NCI-H2227 (cell line): Measurements from ENCODE around the gene ZNF780B.
"Not testable (repeated sequence)": the region's sequence is repeated elsewhere in the genome, so short reads cannot be mapped to it uniquely, and the experiment has no call there.

Experiments used
- DNase-seq: peaks from one replicate; lab custom pipeline; 2025; ENCODE audit not compliant: unreplicated experiment; lab: John Stamatoyannopoulos, UW

The ZNF780B gene

GRCh38 chr19:40041718-40042117 is 14.3 kb downstream of the ZNF780B start:
- not testable (repeated sequence) for DNase-seq

DNA sequence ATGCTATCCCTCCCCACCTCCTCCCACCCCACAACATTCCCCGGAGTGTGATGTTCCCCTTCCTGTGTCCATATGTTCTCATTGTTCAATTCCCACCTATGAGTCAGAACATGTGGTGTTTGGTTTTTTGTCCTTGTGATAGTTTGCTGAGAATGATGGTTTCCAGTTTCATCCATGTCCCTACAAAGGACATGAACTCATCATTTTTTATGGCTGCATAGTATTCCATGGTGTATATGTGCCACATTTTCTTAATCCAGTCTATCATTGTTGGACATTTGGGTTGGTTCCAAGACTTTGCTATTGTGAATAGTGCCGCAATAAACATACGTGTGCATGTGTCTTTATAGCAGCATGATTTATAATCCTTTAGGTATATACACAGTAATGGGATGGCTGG is 18.0 kb downstream of the ZNF780B start:
- DNase-seq, result not testable (repeated sequence)

GRCh38 chr19:40035996-40036395 is 20.0 kb downstream of the ZNF780B start:
- no peak for DNase-seq

DNA sequence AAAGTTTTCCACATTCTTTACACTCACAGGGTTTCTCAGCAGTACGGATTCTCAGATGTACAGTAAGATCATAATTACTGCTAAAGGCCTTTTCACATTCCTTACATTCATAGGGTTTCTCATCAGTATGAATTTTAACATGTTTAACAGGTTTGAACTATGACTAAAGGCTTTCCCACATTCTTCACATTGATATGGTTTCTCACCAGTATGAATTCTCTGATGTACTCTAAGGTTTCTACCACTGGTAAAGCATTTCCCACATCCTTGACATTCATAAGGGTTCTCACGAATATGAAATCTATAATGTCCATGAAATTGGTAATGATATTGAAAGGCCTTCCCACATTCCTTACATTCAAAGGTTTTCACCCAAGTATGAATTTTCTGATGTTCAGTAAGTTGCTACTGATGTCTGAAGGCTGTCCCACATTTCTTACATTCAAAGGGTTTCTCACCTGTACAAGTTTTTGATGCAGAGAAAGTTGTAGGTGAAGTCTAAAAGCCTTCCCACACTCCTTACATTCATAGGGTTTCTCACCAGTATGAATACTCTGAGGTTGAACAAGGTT is 22.0 kb downstream of the ZNF780B start:
- DNase-seq, result no peak

DNA sequence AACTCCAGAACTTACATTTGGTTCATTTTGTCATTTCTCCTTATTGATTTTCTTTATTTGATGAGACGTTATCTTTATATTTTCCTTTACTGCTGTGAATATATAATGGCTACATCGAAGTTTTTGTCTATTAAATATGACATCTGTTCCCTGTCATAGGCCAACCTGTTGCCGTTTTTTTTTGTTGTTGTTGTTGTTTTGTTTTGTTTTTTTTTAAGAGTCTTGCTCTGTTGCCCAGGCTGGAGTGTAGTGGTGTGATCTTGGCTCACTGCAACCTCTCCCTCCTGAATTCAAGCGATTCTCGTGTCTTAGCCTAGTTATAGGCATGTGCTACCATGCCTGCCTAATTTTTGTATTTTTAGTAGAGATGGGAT is 29.4 kb downstream of the ZNF780B start:
- no peak for DNase-seq

GRCh38 chr19:40025938-40026596 is 30.0 kb downstream of the ZNF780B start:
- no peak for DNase-seq

GRCh38 chr19:40023969-40024368 is 32.1 kb downstream of the ZNF780B start:
- no peak for DNase-seq

DNA sequence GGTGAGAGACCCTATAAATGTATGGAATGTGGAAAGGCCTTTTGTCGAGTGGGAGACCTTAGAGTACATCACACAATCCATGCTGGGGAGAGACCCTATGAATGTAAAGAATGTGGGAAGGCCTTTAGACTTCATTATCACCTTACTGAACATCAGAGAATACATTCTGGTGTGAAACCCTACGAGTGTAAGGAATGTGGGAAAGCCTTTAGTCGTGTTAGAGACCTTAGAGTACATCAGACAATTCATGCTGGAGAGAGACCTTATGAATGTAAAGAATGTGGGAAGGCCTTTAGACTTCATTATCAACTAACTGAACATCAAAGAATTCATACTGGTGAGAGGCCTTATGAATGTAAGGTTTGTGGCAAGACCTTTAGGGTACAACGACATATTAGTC is 42.0 kb downstream of the ZNF780B start:
- no peak for DNase-seq

- DNase-seq, result no peak
These were observed 46.4 kb downstream of the ZNF780B start for GRCh38 chr19:40009674-40010073.

- no peak for DNase-seq
These were observed 49.7 kb downstream of the ZNF780B start for GRCh38 chr19:40006273-40006691.

DNA sequence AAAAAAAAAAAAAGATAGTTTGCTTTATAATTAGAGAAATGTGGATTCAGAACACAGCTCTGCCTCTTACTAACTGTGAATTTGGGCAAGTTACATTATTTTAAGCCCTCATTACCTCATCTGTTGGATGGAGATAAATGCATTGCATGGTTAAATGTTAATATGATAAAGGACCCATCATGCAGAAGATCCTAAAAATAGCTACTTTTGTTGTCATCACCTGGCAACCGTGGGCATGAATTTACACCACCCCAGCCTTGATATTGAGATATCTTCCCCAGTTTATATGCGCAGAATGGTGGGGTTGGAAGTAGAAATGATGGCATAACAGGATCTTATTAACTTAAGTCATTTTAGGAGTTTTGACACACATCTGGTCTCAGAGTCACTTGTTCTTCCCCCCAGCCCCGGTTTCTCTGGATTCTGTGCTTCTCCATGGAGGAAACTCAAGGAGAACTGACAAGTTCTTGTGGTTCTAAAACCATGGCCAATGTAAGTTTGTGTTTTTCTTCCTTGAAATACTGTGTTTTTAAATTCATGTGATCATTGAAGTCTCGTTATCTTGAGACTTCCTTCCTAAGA is 50.2 kb downstream of the ZNF780B start:
- no peak for DNase-seq

DNA sequence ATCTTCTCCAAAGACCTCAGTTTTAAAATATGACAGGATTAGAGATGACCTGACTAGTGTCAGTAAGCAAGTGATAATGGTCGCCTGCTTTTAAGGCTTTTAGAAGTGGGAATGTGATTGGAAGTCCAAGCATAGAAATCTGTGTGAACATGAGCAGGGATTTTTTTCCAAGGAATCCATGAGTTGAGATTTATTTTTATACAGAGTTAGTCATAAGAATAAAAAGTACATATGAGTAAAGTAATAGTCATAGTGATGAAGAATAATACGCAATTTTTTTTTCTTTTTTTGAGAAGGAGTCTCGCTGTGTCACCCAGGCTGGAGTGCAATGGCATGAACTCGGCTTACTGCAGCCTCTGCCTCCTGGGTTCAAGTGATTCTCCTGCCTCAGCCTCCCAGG is 57.5 kb downstream of the ZNF780B start:
- no peak for DNase-seq

- no peak for DNase-seq
These were observed 58.3 kb downstream of the ZNF780B start for GRCh38 chr19:39997638-39998216.

DNA sequence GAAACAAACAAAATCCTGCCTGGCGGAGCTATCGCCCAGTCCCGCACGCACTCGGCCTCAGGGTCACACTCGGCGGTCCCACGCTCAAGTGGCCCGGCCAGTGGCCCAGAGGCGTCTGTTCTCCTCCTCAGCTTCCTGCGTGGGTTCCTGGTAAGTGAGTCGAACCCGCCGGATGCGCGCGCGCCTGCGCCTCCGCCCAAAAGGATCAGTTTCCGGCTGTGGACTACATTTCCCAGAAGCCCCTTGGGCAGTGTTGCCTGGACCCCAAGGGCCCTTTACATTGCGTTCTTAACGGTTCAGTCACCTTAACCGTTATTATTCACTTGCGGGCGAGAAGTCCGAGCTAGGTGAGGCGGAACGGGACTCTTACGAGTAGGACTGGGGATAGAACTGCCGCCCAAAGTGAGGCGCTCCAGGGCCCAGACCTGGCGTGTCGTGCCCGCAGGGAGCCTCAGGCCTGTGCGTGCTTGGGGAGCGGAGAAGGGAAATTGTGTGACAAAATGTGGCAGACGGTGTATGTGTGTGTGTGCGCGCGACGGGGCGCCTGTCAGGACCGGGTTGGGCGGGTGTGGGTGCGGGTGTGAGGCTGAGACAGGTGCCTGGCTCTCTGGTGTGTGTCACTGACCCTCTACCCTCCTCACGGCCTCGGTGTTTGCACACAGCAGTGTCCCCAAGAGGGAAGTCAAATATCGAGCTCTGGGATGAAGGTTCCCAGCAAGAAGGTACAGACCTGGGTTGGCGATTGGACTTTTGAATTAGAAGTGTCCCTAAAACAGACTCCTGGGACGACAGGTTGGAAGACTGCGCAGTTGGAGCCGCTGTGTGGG is 59.0 kb downstream of the ZNF780B start, which contains the start of gene ZNF546:
ZNF546 (plus strand) TSS at position 250 of the 827 bp plus-strand sequence. CDS start 1,267 bp downstream, outside the sequence.
- peak; percentile 96 for DNase-seq

DNA sequence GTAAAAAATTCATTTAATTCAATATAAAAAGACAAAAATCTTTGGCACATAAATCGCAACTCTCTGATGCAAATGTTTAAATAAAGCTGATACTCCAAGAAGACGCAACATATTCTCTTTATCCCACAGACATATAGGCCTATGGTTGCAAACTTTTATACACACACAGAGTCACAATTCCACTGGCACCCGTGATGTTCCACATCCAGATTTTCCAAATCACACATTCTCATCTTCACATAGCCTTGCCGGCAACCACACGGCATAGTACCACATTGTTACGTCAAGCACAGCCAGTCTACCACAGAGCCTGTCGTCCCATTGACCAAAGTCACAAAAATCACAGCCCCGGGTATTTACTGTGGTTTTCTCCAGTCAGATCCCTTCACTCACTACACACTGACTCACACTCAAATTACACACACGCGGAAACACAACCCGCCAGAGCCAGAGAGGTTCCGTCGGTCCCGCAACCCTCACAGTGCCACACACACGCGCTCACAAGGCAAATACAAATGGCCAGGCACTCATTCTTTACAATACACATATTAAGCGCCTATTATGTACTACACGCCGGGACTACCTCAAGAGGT is 59.7 kb downstream of the ZNF780B start:
- peak; percentile 79 for DNase-seq

DNA sequence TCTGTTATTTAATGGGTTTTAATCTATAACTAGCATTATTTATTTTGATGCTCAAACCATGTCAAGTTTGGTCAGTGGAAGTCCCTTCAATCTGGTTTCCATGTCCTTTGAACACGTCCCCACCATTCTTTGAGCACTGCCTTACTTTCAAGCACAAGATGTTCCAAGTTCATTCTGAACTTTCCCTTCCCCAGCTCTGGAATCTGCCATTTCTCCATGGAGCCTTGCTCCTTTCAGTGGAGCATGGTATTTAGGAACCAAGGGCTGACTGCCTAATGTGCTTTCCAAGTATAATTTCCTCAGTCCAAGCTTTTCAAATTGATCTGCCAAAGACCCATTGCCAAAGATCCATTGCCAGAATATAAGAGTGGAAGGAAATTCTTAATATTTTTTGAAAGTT is 60.2 kb downstream of the ZNF780B start:
- DNase-seq, result no peak

DNA sequence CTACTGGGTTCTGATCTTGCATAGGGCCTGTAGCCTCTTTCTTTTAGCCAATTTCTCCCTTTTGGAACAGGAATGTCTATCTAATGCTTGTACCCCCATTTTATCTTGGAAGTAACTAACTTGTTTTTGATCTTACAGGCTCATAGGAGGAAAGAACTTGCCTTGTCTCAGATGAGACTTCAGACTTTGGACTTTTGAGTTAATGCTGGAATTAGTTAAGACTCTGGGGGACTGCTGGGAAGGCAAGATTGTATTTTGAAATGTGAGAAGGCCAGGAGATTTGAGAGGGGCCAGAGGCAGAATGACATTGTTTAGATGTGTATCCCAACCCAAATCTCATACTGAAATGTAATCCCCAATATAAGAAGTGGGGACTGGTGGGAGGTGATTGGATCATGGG is 61.7 kb downstream of the ZNF780B start:
- DNase-seq, result no peak

DNA sequence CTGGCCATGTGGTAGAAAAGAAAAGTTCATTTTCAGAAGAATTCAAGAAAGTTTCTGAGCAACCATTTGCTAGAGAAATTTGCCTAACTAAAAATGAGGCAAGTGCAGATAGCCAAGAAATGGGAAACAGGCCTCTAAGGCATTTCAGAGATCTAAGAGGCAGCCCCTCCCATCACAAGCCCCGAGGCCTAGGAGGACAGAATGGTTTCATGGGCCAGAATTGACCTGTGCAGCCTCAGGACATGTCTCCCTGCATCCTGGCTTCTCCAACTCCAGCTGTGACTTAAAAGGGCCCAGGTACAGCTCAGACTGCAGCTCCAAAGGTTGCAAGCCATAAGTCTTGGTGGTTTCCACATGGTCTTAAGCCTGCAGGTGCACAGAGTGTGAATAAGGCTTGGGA is 62.4 kb downstream of the ZNF780B start:
- DNase-seq, result no peak

DNA sequence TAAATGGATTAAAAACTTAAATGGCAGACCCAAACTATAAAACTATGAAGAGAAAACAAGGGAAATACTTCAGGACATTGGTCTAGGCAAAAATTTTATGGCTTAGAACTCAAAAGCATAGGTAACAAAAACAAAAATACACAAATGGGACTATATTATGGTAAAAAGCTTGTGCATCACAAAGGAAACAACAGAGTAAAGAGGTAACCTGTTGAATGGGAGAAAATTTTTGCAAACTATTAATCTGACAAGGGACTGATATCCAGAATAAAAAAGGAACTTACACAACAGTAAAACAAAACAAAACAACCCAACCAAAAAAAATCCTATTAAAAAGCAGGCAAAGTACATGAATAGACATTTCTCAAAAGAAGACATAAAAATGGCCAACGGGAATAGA is 68.4 kb downstream of the ZNF780B start:
- DNase-seq, result no peak

DNA sequence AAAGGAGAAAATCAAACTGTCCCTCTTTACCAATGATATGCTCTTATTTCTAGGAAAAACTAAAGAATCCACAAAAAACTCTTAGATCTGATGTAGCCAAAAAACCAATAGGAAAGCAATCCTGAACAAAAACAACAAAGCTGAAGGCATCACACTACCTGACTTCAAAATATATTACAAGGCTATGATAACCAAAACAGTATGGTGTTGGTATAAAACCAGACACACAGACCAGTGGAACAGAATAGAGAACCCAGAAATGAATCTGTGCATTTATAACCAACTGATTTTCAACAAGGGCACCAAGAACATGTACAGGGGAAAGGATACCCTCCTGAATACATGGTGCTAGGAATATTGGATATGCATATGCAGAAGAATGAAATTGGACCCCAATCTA is 68.9 kb downstream of the ZNF780B start:
- no peak for DNase-seq

- no peak for DNase-seq
These were observed 69.4 kb downstream of the ZNF780B start for GRCh38 chr19:39986643-39987042.
